ENCODE measurements around the gene B9D1.

B9D1 gene

GRCh38 chr17:19302791-19303331 is 59.7 kb downstream of the B9D1 start:
- no peak for DNase-seq (ENCODE audit: low read depth in 2 of 2)

DNA sequence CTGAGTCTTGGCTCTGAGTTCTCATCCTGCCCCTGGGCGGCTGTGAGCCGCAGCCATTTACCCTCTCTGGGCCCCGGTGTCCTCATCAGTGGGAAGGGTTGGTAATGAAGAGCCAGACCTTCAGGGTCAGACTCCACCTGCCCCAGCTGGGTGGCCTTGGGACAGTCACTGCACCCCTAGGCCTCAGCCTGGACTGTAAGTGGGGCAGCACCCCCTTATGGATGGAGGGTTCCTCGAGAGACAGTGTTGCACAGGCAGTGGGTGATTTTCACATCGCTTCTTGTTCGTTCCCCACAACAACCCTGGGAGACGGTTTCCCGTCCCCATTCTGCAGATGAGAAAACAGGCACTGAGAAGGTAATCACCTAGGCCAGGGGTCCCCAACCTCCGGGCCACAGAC is 60.5 kb downstream of the B9D1 start:
- no peak for DNase-seq (ENCODE audit: low read depth in 2 of 2)

GRCh38 chr17:19301274-19301951 is 61.1 kb downstream of the B9D1 start:
- no peak for DNase-seq (ENCODE audit: low read depth in 2 of 2)

GRCh38 chr17:19299866-19300265 is 62.7 kb downstream of the B9D1 start:
- DNase-seq (ENCODE audit: low read depth in 2 of 2): no peak

- no peak for DNase-seq (ENCODE audit: low read depth in 2 of 2)
Observed at GRCh38 chr17:19299214-19299747, 63.2 kb downstream of the B9D1 start.

DNA sequence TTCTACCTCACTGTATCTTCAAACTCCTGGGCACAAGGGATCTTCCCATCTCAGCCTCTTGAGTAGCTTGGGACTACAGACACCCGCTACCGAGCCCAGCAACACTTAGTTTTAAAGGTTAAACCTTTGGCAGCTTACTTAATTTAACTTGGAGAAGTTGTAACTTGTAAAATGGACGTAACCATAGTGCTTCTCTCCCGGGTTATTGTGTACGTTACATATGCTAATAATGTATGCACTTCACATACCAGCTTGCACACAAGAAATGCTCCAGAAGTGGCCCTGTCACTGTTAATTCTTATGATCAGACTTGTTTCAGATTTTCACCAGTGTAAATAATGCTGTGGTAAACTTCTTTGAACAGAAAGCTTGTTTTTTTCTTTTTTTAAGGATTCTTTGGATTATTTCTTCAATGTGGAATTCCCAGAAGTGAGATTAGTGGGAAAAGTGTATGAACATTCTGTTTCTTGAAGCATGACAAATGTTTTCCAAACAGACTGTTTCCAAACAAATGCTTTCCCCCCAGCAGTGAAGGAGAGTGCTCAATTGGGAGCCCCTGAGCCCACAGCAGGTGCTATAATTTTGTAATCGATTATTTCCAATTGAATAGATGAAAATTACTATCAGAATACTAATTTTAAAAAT is 63.8 kb downstream of the B9D1 start:
- DNase-seq (ENCODE audit: low read depth in 2 of 2): no peak

- no peak for DNase-seq (ENCODE audit: low read depth in 2 of 2)
Observed at GRCh38 chr17:19296786-19297778, 65.4 kb downstream of the B9D1 start.

GRCh38 chr17:19295473-19296135 is 66.9 kb downstream of the B9D1 start:
- DNase-seq (ENCODE audit: low read depth in 2 of 2): no peak

DNA sequence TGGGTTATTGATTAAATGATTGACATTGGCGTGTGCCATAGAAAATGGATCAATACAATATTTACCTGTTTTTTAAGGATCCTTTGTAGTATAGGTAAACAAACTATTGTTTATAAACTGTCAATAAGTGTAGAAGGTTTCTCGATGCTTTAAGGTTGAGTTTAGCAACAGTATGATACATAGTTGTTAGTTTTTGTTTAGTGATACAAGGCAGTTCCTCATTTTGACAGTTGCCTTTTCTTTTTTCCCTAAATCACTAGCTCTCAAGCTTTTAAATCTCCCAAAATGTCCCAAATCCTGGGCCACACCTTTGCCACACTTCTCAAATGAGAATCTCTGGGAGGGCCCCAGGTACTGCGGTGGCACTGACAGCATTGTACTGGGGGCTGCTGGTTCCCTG is 68.1 kb downstream of the B9D1 start:
- no peak for DNase-seq (ENCODE audit: low read depth in 2 of 2)

Data from stimulated activated CD8-positive, alpha-beta memory T cell treated with anti-CD3 and anti-CD28 coated beads, Interleukin-7, amount 100 ng/mL, for 4 hours (primary cell).